Esophagus muscularis mucosa (tissue), 4 donors: Measurements from ENCODE around the gene BOC. TPM values are rescaled to one million over a fixed set of nuclear protein-coding genes. Genes with fewer than 3 reads are reported as not detected.

Experiments used
- DNase-seq: peaks from one replicate; pipeline ENCODE4 v3.0.0-alpha.2; 2017; ENCODE audit errors: extremely low spot score
- H3K27ac ChIP-seq, 4 donors: fragments of 200-600 bp; sonication (generic); replicated peaks in 1 of 4; 1 replicate in 3 of 4; 2 replicates in 1 of 4; pipeline ENCODE4 v1.5.1; 2016 to 2019; ENCODE audit warnings: mild to moderate bottlenecking in 1 of 4
- H3K27me3 ChIP-seq, 4 donors: fragments of 200-600 bp; sonication (generic); one replicate each; pipeline versions ENCODE4 v1.5.1 to v1.6.0; 2016 to 2019
- H3K36me3 ChIP-seq, 4 donors: fragments of 200-600 bp; sonication (generic); one replicate each; pipeline ENCODE4 v1.5.1; 2016 to 2019
- H3K4me1 ChIP-seq, 4 donors: fragments of 200-600 bp; sonication (generic); one replicate each; pipeline ENCODE4 v1.5.1; 2016 to 2019
- H3K4me3 ChIP-seq, 4 donors: fragments of 200-600 bp; sonication (generic); 1 replicate in 2 of 4; 2 replicates in 2 of 4; pipeline ENCODE4 v1.5.1; 2016 to 2019; ENCODE audit warnings: mild to moderate bottlenecking in 4 of 4, moderate library complexity in 1 of 4
- H3K9me3 ChIP-seq, 4 donors: fragments of 200-600 bp; sonication (generic); 1 replicate in 3 of 4; 2 replicates in 1 of 4; pipeline ENCODE4 v1.5.1; 2016 to 2019
- CTCF ChIP-seq, 3 experiments: fragments of 200-600 bp in 2 of 3; fragments of 450-650 bp in 1 of 3; sonication (generic) in 2 of 3; IDR thresholded peaks; one replicate each; pipeline ENCODE4 v1.5.1; 2017 to 2019; ENCODE audit warnings: antibody characterized with exemption in 3 of 3, mild to moderate bottlenecking in 2 of 3, moderate library complexity in 1 of 3
- EP300 ChIP-seq: sonication (generic); formaldehyde crosslinking; IDR thresholded peaks from one replicate; pipeline ENCODE4 v1.6.1; 2017; ENCODE audit warnings: antibody characterized with exemption
- POLR2A ChIP-seq: fragments of 450-650 bp; IDR thresholded peaks from one replicate; pipeline ENCODE4 v1.6.1; 2017; ENCODE audit warnings: antibody characterized with exemption, moderate library complexity, mild to moderate bottlenecking, low read depth
- POLR2AphosphoS5 ChIP-seq, 2 donors: sonication (generic); formaldehyde crosslinking; IDR thresholded peaks; one replicate each; pipeline ENCODE4 v1.6.1; 2017; ENCODE audit warnings: antibody characterized with exemption in 2 of 2
- WGBS: methylation state at CpG from one replicate; pipeline ENCODE4 v1.1.5; 2018; 5-methylcytosine and 5-hydroxymethylcytosine counted together
- intact Hi-C: fragments of 100-400 bp; cut with DNase I; formaldehyde crosslinking; loops from one replicate; pipeline ENCODE4 v1.15.1; 2023
- total RNA-seq, 4 donors: library from RNA; depleted of rRNA; stranded (reverse); fragments of >200 nt; gene quantifications; one replicate each; pipeline versions ENCODE4 v1.1.0 to v1.2.1, GENCODE V29; 2016

The BOC gene
- total RNA-seq, 4 donors from 2014 or later: 87.2 to 119 (median 90.8) TPM

- intact Hi-C loops: no loop called here
- no peak for DNase-seq
Measured at GRCh38 chr3:113255854-113256615, 44.7 kb downstream of the BOC start.

GRCh38 chr3:113258361-113258760, 47.0 kb downstream of the BOC start:
- TF ChIP-seq POLR2AphosphoS5 (IDR thresholded peaks at IDR 0.05): no peak
- TF ChIP-seq CTCF (IDR thresholded peaks at IDR 0.05): peak in 1 of 3 experiments; percentile 6
- 76% methylated on average over 4 of the region's 4 CpGs for WGBS
- no peaks in the 10 kb centered on the region for H3K9me3 ChIP-seq
- no peak for DNase-seq
- no peak overlapping the region for H3K4me3 ChIP-seq
- H3K27me3 ChIP-seq: no peaks in the 10 kb centered on the region
- peaks cover 6 to 93% (median 77%) of the 10 kb centered on the region in 4 donors for H3K4me1 ChIP-seq
- intact Hi-C loops: no loop called here
- peak overlapping the region; percentile 62 to 81 (median 80) for H3K27ac ChIP-seq
- H3K36me3 ChIP-seq: peaks cover 0 to 17% (median 0%) of the 10 kb centered on the region in 4 donors

More at GRCh38 chr3:113255854-113256615, 44.7 kb downstream of the BOC start:
- H3K36me3 ChIP-seq: peaks cover 0 to 37% (median 8%) of the 10 kb centered on the region in 4 donors
- H3K9me3 ChIP-seq: no peaks in the 10 kb centered on the region
- peak overlapping the region in 3 of 4 donors; percentile 3 to 87 (median 62) for H3K27ac ChIP-seq
- H3K4me1 ChIP-seq: peaks cover 0 to 80% (median 65%) of the 10 kb centered on the region in 4 donors
- H3K27me3 ChIP-seq: no peaks in the 10 kb centered on the region
- no peak overlapping the region for H3K4me3 ChIP-seq
- WGBS: 86% methylated on average over 7 of the region's 7 CpGs
- TF ChIP-seq POLR2AphosphoS5 (IDR thresholded peaks at IDR 0.05) (no peak), CTCF (IDR thresholded peaks at IDR 0.05) (no peak), EP300 (no peak), POLR2A (no peak)

- no peaks in the 10 kb centered on the region for H3K27me3 ChIP-seq
- no peak for DNase-seq
- WGBS: 72% methylated on average over 2 of the region's 2 CpGs
- no peak overlapping the region for H3K4me3 ChIP-seq
- TF ChIP-seq POLR2A (no peak), EP300 (no peak), CTCF (IDR thresholded peaks at IDR 0.05) (no peak), POLR2AphosphoS5 (IDR thresholded peaks at IDR 0.05) (no peak)
- H3K27ac ChIP-seq: peak overlapping the region; percentile 62 to 81 (median 80)
- H3K4me1 ChIP-seq: peaks cover 6 to 93% (median 75%) of the 10 kb centered on the region in 4 donors
- intact Hi-C loops: no loop called here
- no peaks in the 10 kb centered on the region for H3K9me3 ChIP-seq
- H3K36me3 ChIP-seq: peaks cover 0 to 17% (median 0%) of the 10 kb centered on the region in 4 donors
Measured at GRCh38 chr3:113259196-113259595, 47.8 kb downstream of the BOC start.

- no peak overlapping the region for H3K4me3 ChIP-seq
- 41% methylated on average over 6 of the region's 6 CpGs for WGBS
- peak overlapping the region; percentile 62 to 81 (median 80) for H3K27ac ChIP-seq
- no peaks in the 10 kb centered on the region for H3K9me3 ChIP-seq
- H3K36me3 ChIP-seq: peaks cover 0 to 9% (median 0%) of the 10 kb centered on the region in 4 donors
- DNase-seq: no peak
- peak; percentile 13 to 24 for TF ChIP-seq POLR2AphosphoS5 (IDR thresholded peaks at IDR 0.05)
- no peak for TF ChIP-seq EP300
- H3K27me3 ChIP-seq: no peaks in the 10 kb centered on the region
- intact Hi-C loops: no loop called here
- H3K4me1 ChIP-seq: peaks cover 6 to 93% (median 81%) of the 10 kb centered on the region in 4 donors
Measured at GRCh38 chr3:113261063-113261625, 49.8 kb downstream of the BOC start.

- peaks cover 6 to 96% (median 85%) of the 10 kb centered on the region in 4 donors for H3K4me1 ChIP-seq
- WGBS: 42% methylated on average over 1 of the region's 1 CpG
- no peak for DNase-seq
- intact Hi-C loops: no loop called here
- TF ChIP-seq POLR2AphosphoS5 (IDR thresholded peaks at IDR 0.05) (peak in 1 of 2 donors; percentile 51), EP300 (no peak), CTCF (IDR thresholded peaks at IDR 0.05) (no peak)
- no peaks in the 10 kb centered on the region for H3K27me3 ChIP-seq
- H3K4me3 ChIP-seq: no peak overlapping the region
- H3K9me3 ChIP-seq: no peaks in the 10 kb centered on the region
- H3K27ac ChIP-seq: peak overlapping the region; percentile 62 to 81 (median 80)
- H3K36me3 ChIP-seq: peaks cover 0 to 6% (median 0%) of the 10 kb centered on the region in 4 donors
Measured at GRCh38 chr3:113261626-113262303, 50.4 kb downstream of the BOC start.
